Mammary epithelial cell (primary cell): ENCODE measurements around the gene FKBP11.

ENCODE experiments used
- CTCF ChIP-seq, 2 donors: IDR thresholded peaks in 1 of 2; conservative IDR thresholded peaks in 1 of 2; 2 replicates each; pipeline ENCODE4 v1.5.1; 2011 to 2012; ENCODE audit warnings: inconsistent platforms in 2 of 2, low read length in 2 of 2, mild to moderate bottlenecking in 2 of 2, control low read depth in 1 of 2, low read depth in 1 of 2; ENCODE audit not compliant: insufficient read depth in 1 of 2; ENCODE audit errors: extremely low read depth in 1 of 2
- EZH2 ChIP-seq: IDR thresholded peaks from 2 replicates; pipeline ENCODE4 v1.6.1; 2012; ENCODE audit warnings: low read length, inconsistent platforms, borderline replicate concordance

GRCh38 chr12:48969833-48970701 is 44.8 kb upstream of the FKBP11 start:
- TF ChIP-seq CTCF (conservative IDR thresholded peaks at IDR 0.05 in 1 of 2, IDR thresholded peaks at IDR 0.05 in 1 of 2; ENCODE audit: extremely low read depth in 1 of 2, insufficient read depth in 1 of 2, low read depth in 1 of 2, low read length in 2 of 2) (peak in 1 of 2 donors; percentile 3), EZH2 (no peak)
